HepG2 (cell line): ENCODE measurements around the gene DAAM1. TPM values are rescaled to one million over a fixed set of nuclear protein-coding genes. Genes with fewer than 3 reads are reported as not detected.

Experiments
- ATAC-seq: fragments of 200-7000 bp; cut with Tn5 transposase; 3 replicates; pipeline ENCODE4 v1.9.1; 2020; ENCODE audit warnings: mild to moderate bottlenecking, moderate library complexity
- BruUV-seq: library from RNA; stranded (reverse); fragments of 400-500 nt; replicated peaks from 2 replicates; lab custom pipeline; 2021; lab: Mats Ljungman, UMichigan
- CTCF ChIA-PET: fragments of 300-600 bp; formaldehyde crosslinking; extraction: SDS; loops from one replicate; lab custom pipeline; 2021; ENCODE audit warnings: low total read pairs, inconsistent platforms, low intra/inter-chr PET ratio; lab: Yijun Ruan, JAX
- POLR2A ChIA-PET: fragments of 350-600 bp; sonication (Branson Sonifier 250); formaldehyde crosslinking; loops from one replicate; lab custom pipeline; 2020; ENCODE audit warnings: antibody characterized with exemption, inconsistent platforms; lab: Yijun Ruan, JAX
- DNase-seq: peaks from one replicate; pipeline ENCODE4 v3.0.0-alpha.2; 2015; ENCODE audit warnings: low spot score
- FAIRE-seq: peaks from 3 replicates; lab custom pipeline; 2011; peaks lifted over from hg19 to GRCh38; lab: Jason Lieb, UNC
- H2AFZ ChIP-seq: one replicate; pipeline ENCODE4 v1.6.1; 2011; ENCODE audit warnings: low read length, inconsistent platforms
- H3K27ac ChIP-seq: fragments of 300-600 bp; 3 replicates; pipeline ENCODE4 v1.8.0; 2011; ENCODE audit warnings: mixed run types, mild to moderate bottlenecking, mixed read lengths, low read length, inconsistent platforms; ENCODE audit not compliant: insufficient read depth; ENCODE audit errors: extremely low read length
- H3K27me3 ChIP-seq, 2 experiments: fragments of 200-600 bp in 1 of 2; 2 replicates in 1 of 2; 3 replicates in 1 of 2; pipeline versions ENCODE4 v1.6.0 to v1.8.0; 2011; ENCODE audit warnings: low read length in 2 of 2, mild to moderate bottlenecking in 2 of 2, moderate library complexity in 2 of 2, inconsistent platforms in 1 of 2; ENCODE audit not compliant: insufficient read depth in 2 of 2, control insufficient read depth in 1 of 2
- H3K36me3 ChIP-seq, 2 experiments: fragments of 200-600 bp in 1 of 2; replicated peaks in 1 of 2; 2 replicates in 1 of 2; 3 replicates in 1 of 2; pipeline versions ENCODE4 v1.5.1 to v1.8.0; 2011; ENCODE audit warnings: low read length in 2 of 2, inconsistent platforms in 1 of 2; ENCODE audit not compliant: insufficient read depth in 2 of 2, control insufficient read depth in 1 of 2
- H3K4me1 ChIP-seq: 2 replicates; pipeline ENCODE4 v1.5.1; 2012; ENCODE audit warnings: low read length, inconsistent platforms; ENCODE audit not compliant: insufficient read depth
- H3K4me2 ChIP-seq: 2 replicates; pipeline ENCODE4 v1.6.0; 2011; ENCODE audit warnings: low read depth, low read length, inconsistent platforms
- H3K4me3 ChIP-seq, 3 experiments: fragments of 200-600 bp in 1 of 3; sonication (generic), shearing (Covaris generic) in 1 of 3; replicated peaks in 1 of 3; 2 replicates each; pipeline ENCODE4 v1.5.1; 2011 to 2016; ENCODE audit warnings: low read length in 3 of 3, inconsistent platforms in 2 of 3, low read depth in 2 of 3, mild to moderate bottlenecking in 2 of 3, control low read depth in 1 of 3, mixed read lengths in 1 of 3; ENCODE audit not compliant: insufficient read depth in 1 of 3
- H3K79me2 ChIP-seq: one replicate; pipeline ENCODE4 v1.6.1; 2011; ENCODE audit warnings: low read length, inconsistent platforms; ENCODE audit not compliant: insufficient read depth
- H3K9ac ChIP-seq: 2 replicates; pipeline ENCODE4 v1.6.0; 2011; ENCODE audit warnings: mild to moderate bottlenecking, low read depth, low read length, inconsistent platforms; ENCODE audit not compliant: insufficient read depth
- H3K9me3 ChIP-seq: 2 replicates; pipeline ENCODE4 v1.5.1; 2012; ENCODE audit warnings: mild to moderate bottlenecking, low read length
- H4K20me1 ChIP-seq: 2 replicates; pipeline ENCODE4 v1.6.0; 2011; ENCODE audit warnings: inconsistent platforms, mild to moderate bottlenecking, low read length, moderate library complexity; ENCODE audit not compliant: insufficient read depth
- ARID5B ChIP-seq: IDR thresholded peaks from 2 replicates; pipeline ENCODE4 v1.4.0; 2020; ENCODE audit warnings: mild to moderate bottlenecking, missing genetic modification reagents
- EZH2 ChIP-seq: conservative IDR thresholded peaks from 2 replicates; pipeline ENCODE4 v1.6.1; 2012; ENCODE audit warnings: mild to moderate bottlenecking, low read depth, low read length, moderate library complexity
- JUND ChIP-seq: sonication (generic); formaldehyde crosslinking; IDR thresholded peaks from 2 replicates; pipeline ENCODE4 v1.8.0; 2022; ENCODE audit warnings: mild to moderate bottlenecking, missing genetic modification reagents
- NAIF1 ChIP-seq: sonication (generic); formaldehyde crosslinking; IDR thresholded peaks from 2 replicates; pipeline ENCODE4 v1.5.0; 2020; ENCODE audit warnings: mild to moderate bottlenecking, missing genetic modification reagents, borderline replicate concordance
- NR0B2 ChIP-seq: sonication (generic); formaldehyde crosslinking; IDR thresholded peaks from 2 replicates; pipeline ENCODE4 v1.4.0; 2020; ENCODE audit warnings: mild to moderate bottlenecking, missing genetic modification reagents
- ZFP90 ChIP-seq: sonication (generic); formaldehyde crosslinking; IDR thresholded peaks from 2 replicates; pipeline ENCODE4 v1.8.0; 2022; ENCODE audit warnings: missing genetic modification reagents, mild to moderate bottlenecking, inconsistent platforms, borderline replicate concordance
- ZNF24 ChIP-seq: fragments of 450-650 bp; IDR thresholded peaks from 2 replicates; pipeline ENCODE4 v1.6.1; 2017; ENCODE audit warnings: antibody characterized with exemption, mild to moderate bottlenecking
- ZNF770 ChIP-seq: sonication (generic); formaldehyde crosslinking; IDR thresholded peaks from 2 replicates; pipeline ENCODE4 v1.5.0; 2020; ENCODE audit warnings: mild to moderate bottlenecking, missing genetic modification reagents
- WGBS: methylation state at CpG from one replicate; pipeline ENCODE4 v1.1.6; 2017; ENCODE audit warnings: low lambda C conversion rate; 5-methylcytosine and 5-hydroxymethylcytosine counted together
- in situ Hi-C: cut with HindIII; loops from 2 replicates; pipeline ENCODE4 v1.10.0; 2017; ENCODE audit warnings: low pct_unique_long_range_greater_than_20kb; ENCODE audit not compliant: extremely low pct_ligation_motif_present
- intact Hi-C: fragments of 100-400 bp; cut with micrococcal nuclease; formaldehyde crosslinking; loops from one replicate; pipeline ENCODE4 v1.10.0; 2022; ENCODE audit not compliant: unreplicated experiment
- polyA plus RNA-seq, 8 experiments: library from polyadenylated mRNA; depleted of rRNA in 3 of 8; stranded (reverse) in 7 of 8; unstranded in 1 of 8; fragments of >200 nt; fragmentation: Illumina TruSeq in 4 of 8; extraction: Trizol in 4 of 8; gene quantifications; 2 replicates each; pipeline versions ENCODE4 v1.2.1 to v1.2.3, GENCODE V29; 2011 to 2016; ENCODE audit warnings: low read depth in 4 of 8, missing spikeins in 1 of 8, mixed read lengths in 1 of 8; ENCODE audit not compliant: insufficient read depth in 1 of 8
- total RNA-seq, 5 experiments: library from RNA; depleted of rRNA; stranded (reverse); fragments of >200 nt; fragmentation: Illumina TruSeq; extraction: Trizol; gene quantifications; 2 replicates each; pipeline ENCODE4 v1.2.3, GENCODE V29; 2016; ENCODE audit warnings: low read depth in 1 of 5
- TF ChIP-seq, protein P1 (sequence below): sonication (generic); formaldehyde crosslinking; IDR thresholded peaks from 2 replicates; pipeline ENCODE4 v1.4.0; 2020; ENCODE audit warnings: missing genetic modification reagents, borderline replicate concordance

DAAM1 gene
- total and polyA plus RNA-seq, 2 of the 13 experiments (the other 11 are each of a cell fraction or from before 2014, with no cell fraction given), result 10.9 to 24.5 TPM

DNA sequence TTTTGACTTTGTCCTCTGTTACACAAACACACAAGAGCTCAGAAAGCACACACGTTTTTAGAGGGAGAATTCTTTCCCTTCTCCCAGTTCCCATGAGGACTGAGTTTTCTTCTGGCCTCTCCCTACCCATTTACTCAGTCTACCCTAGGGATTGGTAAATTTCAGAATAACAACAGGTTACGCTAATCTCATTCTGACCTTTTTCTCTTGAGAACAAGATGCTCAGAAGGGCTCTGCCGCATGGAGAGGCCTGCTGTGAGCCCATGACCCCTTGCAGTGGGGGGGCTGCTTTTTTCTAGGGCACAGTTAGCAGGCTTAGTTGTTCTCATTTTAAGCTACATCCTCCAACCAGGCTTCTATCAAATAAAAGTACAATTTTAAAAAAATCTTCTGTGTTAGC, 207.2 kb downstream of the DAAM1 start:
- Histone ChIP-seq H3K27me3 (no peaks in the 10 kb centered on the region; a peak in 1 of 5 replicates), H3K4me1 (0 out of 2 replicates have a peak, but pooled peaks cover 4% of the 10 kb centered on the region), H3K27ac (no peak overlapping the region), H3K4me2 (no peak overlapping the region), H3K9me3 (no peaks in the 10 kb centered on the region), H3K36me3 (no peaks in the 10 kb centered on the region), H3K79me2 (no peaks in the 10 kb centered on the region), H2AFZ (peak overlapping the region; percentile 25), H4K20me1 (no peaks in the 10 kb centered on the region), H3K4me3 (no peak overlapping the region), H3K9ac (no peak overlapping the region)
- FAIRE-seq (no peak), DNase-seq (no peak), ATAC-seq (no peak)
- TF ChIP-seq EZH2, result no peak
- no peak for TF ChIP-seq ZNF770 (CRISPR knock-in tag)
- TF ChIP-seq, protein P1, sequence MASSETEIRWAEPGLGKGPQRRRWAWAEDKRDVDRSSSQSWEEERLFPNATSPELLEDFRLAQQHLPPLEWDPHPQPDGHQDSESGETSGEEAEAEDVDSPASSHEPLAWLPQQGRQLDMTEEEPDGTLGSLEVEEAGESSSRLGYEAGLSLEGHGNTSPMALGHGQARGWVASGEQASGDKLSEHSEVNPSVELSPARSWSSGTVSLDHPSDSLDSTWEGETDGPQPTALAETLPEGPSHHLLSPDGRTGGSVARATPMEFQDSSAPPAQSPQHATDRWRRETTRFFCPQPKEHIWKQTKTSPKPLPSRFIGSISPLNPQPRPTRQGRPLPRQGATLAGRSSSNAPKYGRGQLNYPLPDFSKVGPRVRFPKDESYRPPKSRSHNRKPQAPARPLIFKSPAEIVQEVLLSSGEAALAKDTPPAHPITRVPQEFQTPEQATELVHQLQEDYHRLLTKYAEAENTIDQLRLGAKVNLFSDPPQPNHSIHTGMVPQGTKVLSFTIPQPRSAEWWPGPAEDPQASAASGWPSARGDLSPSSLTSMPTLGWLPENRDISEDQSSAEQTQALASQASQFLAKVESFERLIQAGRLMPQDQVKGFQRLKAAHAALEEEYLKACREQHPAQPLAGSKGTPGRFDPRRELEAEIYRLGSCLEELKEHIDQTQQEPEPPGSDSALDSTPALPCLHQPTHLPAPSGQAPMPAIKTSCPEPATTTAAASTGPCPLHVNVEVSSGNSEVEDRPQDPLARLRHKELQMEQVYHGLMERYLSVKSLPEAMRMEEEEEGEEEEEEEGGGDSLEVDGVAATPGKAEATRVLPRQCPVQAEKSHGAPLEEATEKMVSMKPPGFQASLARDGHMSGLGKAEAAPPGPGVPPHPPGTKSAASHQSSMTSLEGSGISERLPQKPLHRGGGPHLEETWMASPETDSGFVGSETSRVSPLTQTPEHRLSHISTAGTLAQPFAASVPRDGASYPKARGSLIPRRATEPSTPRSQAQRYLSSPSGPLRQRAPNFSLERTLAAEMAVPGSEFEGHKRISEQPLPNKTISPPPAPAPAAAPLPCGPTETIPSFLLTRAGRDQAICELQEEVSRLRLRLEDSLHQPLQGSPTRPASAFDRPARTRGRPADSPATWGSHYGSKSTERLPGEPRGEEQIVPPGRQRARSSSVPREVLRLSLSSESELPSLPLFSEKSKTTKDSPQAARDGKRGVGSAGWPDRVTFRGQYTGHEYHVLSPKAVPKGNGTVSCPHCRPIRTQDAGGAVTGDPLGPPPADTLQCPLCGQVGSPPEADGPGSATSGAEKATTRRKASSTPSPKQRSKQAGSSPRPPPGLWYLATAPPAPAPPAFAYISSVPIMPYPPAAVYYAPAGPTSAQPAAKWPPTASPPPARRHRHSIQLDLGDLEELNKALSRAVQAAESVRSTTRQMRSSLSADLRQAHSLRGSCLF (CRISPR knock-in tag), result no peak
- no peak for TF ChIP-seq ZNF24
- TF ChIP-seq NR0B2 (CRISPR knock-in tag), result no peak
- TF ChIP-seq JUND (CRISPR knock-in tag), result no peak
- no peak for TF ChIP-seq ARID5B (CRISPR knock-in tag)
- TF ChIP-seq NAIF1 (CRISPR knock-in tag), result no peak
- no peak for TF ChIP-seq ZFP90 (CRISPR knock-in tag)
- intact Hi-C loops (no loop called here), in situ Hi-C loops (no loop called here)
- no TSS peak for BruUV-seq
- POLR2A ChIA-PET, result no interaction called here
- WGBS, result 66% methylated on average over 3 of the region's 3 CpGs
- CTCF ChIA-PET, result no interaction called here
